ENCODE results near the gene C17orf67. TPM values are rescaled to one million over a fixed set of nuclear protein-coding genes. Genes with fewer than 3 reads are reported as not detected.

The C17orf67 gene
- total and polyA plus RNA-seq, 2 of the 8 experiments (the other 6 are each of a cell fraction or from before 2014, with no cell fraction given): 0.67 to 2.2 TPM

DNA sequence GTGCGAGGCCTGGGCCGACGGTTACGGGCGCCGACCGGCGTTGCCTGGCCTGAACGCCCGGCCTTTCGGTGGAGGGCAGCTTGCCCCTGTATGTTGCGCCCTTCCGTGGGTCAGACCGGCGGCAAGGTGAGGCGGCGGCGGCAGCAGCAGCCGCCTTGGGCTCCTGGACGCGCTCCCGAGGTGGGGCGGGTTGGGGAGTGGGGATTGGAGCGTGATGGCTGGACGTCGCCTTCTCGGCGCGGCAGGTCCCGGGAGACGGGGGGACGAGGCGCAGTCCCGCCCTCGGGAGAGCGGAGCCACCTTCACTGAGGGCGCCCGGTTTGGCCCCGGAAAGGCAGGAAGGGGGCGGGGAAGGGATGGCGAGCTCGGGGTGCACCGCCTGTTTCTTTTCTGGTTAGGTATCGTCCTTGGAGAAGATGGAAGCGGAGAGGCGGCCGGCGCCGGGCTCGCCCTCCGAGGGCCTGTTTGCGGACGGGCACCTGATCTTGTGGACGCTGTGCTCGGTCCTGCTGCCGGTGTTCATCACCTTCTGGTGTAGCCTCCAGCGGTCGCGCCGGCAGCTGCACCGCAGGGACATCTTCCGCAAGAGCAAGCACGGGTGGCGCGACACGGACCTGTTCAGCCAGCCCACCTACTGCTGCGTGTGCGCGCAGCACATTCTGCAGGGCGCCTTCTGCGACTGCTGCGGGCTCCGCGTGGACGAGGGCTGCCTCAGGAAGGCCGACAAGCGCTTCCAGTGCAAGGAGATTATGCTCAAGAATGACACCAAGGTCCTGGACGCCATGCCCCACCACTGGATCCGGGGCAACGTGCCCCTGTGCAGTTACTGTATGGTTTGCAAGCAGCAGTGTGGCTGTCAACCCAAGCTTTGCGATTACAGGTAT, 902 bp upstream of the C17orf67 start (continued):
- peak; percentile 26; the same call in 1 of the 2 replicates for TF ChIP-seq PHF8 (conservative IDR thresholded peaks at IDR 0.05; ENCODE audit: low read depth, low read length)
- no peak for TF ChIP-seq TCF12 (IDR thresholded peaks at IDR 0.05; ENCODE audit: low read depth, low read length)
- peak; percentile 84 for TF ChIP-seq KDM4A (IDR thresholded peaks at IDR 0.05; ENCODE audit: low read depth, low read length, severe bottlenecking)
- TF ChIP-seq ASH2L (IDR thresholded peaks at IDR 0.05; ENCODE audit: low read length): peak; percentile 45
- peak; percentile 70; the same call in 1 of the 2 replicates for TF ChIP-seq RBBP5 (IDR thresholded peaks at IDR 0.05; ENCODE audit: borderline replicate concordance, low read depth, low read length)
- peak in 1 of 2 experiments; percentile 12; a peak in 1 of 4 replicates for TF ChIP-seq SIN3A (conservative IDR thresholded peaks at IDR 0.05 in 1 of 2, IDR thresholded peaks at IDR 0.05 in 1 of 2; ENCODE audit: low read depth in 1 of 2, low read length in 2 of 2)
- TF ChIP-seq, protein P1, sequence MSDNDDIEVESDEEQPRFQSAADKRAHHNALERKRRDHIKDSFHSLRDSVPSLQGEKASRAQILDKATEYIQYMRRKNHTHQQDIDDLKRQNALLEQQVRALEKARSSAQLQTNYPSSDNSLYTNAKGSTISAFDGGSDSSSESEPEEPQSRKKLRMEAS (IDR thresholded peaks at IDR 0.05): peak; percentile 43; the same call in 1 of the 2 replicates
- 0 out of 2 replicates have a peak, but pooled peaks have one; percentile 26 for TF ChIP-seq CREB1 (IDR thresholded peaks at IDR 0.05)
- no peak for TF ChIP-seq POU5F1 (IDR thresholded peaks at IDR 0.05; ENCODE audit: low read depth, low read length)
- TF ChIP-seq HDAC2 (IDR thresholded peaks at IDR 0.05; ENCODE audit: borderline replicate concordance in 1 of 2, low read depth in 2 of 2, low read length in 2 of 2): 0 out of 4 replicates have a peak, but pooled peaks of 1 of the 2 experiments have one; percentile 7
- peak; percentile 36 for TF ChIP-seq RNF2 (IDR thresholded peaks at IDR 0.05; ENCODE audit: borderline replicate concordance, low read depth, low read length, missing control alignments, poor library complexity, severe bottlenecking)
- peak in 2 of 3 experiments; percentile 14 to 22; a peak in 2 of 4 replicates for TF ChIP-seq CTCF (IDR thresholded peaks at IDR 0.05; ENCODE audit: control extremely low read depth in 1 of 3, insufficient read depth in 1 of 3, low read depth in 1 of 3, low read length in 3 of 3)
- TF ChIP-seq EZH2 (IDR thresholded peaks at IDR 0.05; ENCODE audit: low read depth, low read length, severe bottlenecking): peak; percentile 22
- TF ChIP-seq SIRT6 (IDR thresholded peaks at IDR 0.05; ENCODE audit: low read length): no peak
- TF ChIP-seq GABPA (IDR thresholded peaks at IDR 0.05; ENCODE audit: borderline replicate concordance, insufficient read depth, low read length): 0 out of 2 replicates have a peak, but pooled peaks have one; percentile 9
- no peak for TF ChIP-seq SP2 (IDR thresholded peaks at IDR 0.05; ENCODE audit: low read length)
- peak; percentile 33; the same call in 1 of the 2 replicates for TF ChIP-seq TAF1 (IDR thresholded peaks at IDR 0.05; ENCODE audit: low read depth, low read length)
- no peak for TF ChIP-seq CTBP2 (IDR thresholded peaks at IDR 0.05; ENCODE audit: borderline replicate concordance, insufficient read depth, insufficient read length, low read length)

Measured in H1 (cell line).